HG02623 (cell line): ENCODE results near the gene PPIL4.
"Not testable (repeated sequence)": the region's sequence is repeated elsewhere in the genome, so short reads cannot be mapped to it uniquely, and the experiment has no call there.

Experiments used
- ATAC-seq: cut with Tn5 transposase; IDR thresholded peaks from one replicate; pipeline ENCODE4 v1.9.1; 2021; ENCODE audit warnings: moderate library complexity; ENCODE audit not compliant: unreplicated experiment

The PPIL4 gene

GRCh38 chr6:149462712-149463111 lies 83.1 kb downstream of the PPIL4 start:
- not testable (repeated sequence) for ATAC-seq

GRCh38 chr6:149461670-149462069 lies 84.2 kb downstream of the PPIL4 start:
- no peak for ATAC-seq

GRCh38 chr6:149460249-149460648 lies 85.6 kb downstream of the PPIL4 start:
- not testable (repeated sequence) for ATAC-seq

GRCh38 chr6:149459761-149460160 lies 86.1 kb downstream of the PPIL4 start:
- ATAC-seq: no peak

- no peak for ATAC-seq
These were observed 87.0 kb downstream of the PPIL4 start for GRCh38 chr6:149458806-149459205.

GRCh38 chr6:149458196-149458595 lies 87.6 kb downstream of the PPIL4 start:
- ATAC-seq: no peak

- no peak for ATAC-seq
These were observed 88.4 kb downstream of the PPIL4 start for GRCh38 chr6:149457316-149457884.

- no peak for ATAC-seq
These were observed 89.4 kb downstream of the PPIL4 start for GRCh38 chr6:149456311-149457021.

GRCh38 chr6:149455031-149455732 lies 90.7 kb downstream of the PPIL4 start:
- no peak for ATAC-seq
